B cell (primary cell): Measurements from ENCODE around the gene CLSTN2. TPM values are rescaled to one million over a fixed set of nuclear protein-coding genes. Genes with fewer than 3 reads are reported as not detected.

Source experiments
- ATAC-seq: fragments of 200-7000 bp; cut with Tn5 transposase; one replicate; pipeline ENCODE4 v1.10.0; 2021; ENCODE audit warnings: low read depth, mild to moderate bottlenecking, moderate number of reproducible peaks, moderate library complexity
- CTCF ChIA-PET: fragments of 350-600 bp; sonication (Branson Sonifier 250); formaldehyde crosslinking; loops from one replicate; lab custom pipeline; 2021; ENCODE audit warnings: antibody characterized with exemption, inconsistent platforms; lab: Charles Lee
- POLR2A ChIA-PET: fragments of 350-600 bp; sonication (Branson Sonifier 250); formaldehyde crosslinking; loops from one replicate; lab custom pipeline; 2021; ENCODE audit warnings: antibody characterized with exemption; lab: Charles Lee
- DNase-seq: peaks from one replicate; pipeline ENCODE4 v3.0.0; 2013
- H2AFZ ChIP-seq: 2 replicates; pipeline ENCODE4 v1.6.1; 2012; ENCODE audit warnings: mild to moderate bottlenecking, low read depth, low read length; ENCODE audit not compliant: insufficient read depth, poor library complexity, severe bottlenecking
- H3K27ac ChIP-seq, 2 donors: 1 replicate in 1 of 2; 2 replicates in 1 of 2; pipeline ENCODE4 v1.5.1; 2012 to 2013; ENCODE audit warnings: low read length in 2 of 2, mild to moderate bottlenecking in 2 of 2, moderate library complexity in 1 of 2
- H3K27me3 ChIP-seq, 4 experiments: fragments of 200-600 bp in 1 of 4; sonication (generic) in 1 of 4; replicated peaks in 1 of 4; 1 replicate in 2 of 4; 2 replicates in 2 of 4; pipeline versions ENCODE4 v1.6.1 to v1.7.0; 2013 to 2016; ENCODE audit warnings: low read length in 3 of 4, mild to moderate bottlenecking in 2 of 4, mixed read lengths in 1 of 4, moderate library complexity in 1 of 4; ENCODE audit not compliant: insufficient read depth in 4 of 4, control insufficient read depth in 3 of 4; ENCODE audit errors: control extremely low read depth in 1 of 4
- H3K36me3 ChIP-seq, 2 experiments: replicated peaks in 1 of 2; 1 replicate in 1 of 2; 2 replicates in 1 of 2; pipeline versions ENCODE4 v1.6.1 to v1.7.1; 2013; ENCODE audit warnings: low read length in 1 of 2; ENCODE audit not compliant: insufficient read depth in 2 of 2, control insufficient read depth in 1 of 2; ENCODE audit errors: control extremely low read depth in 1 of 2, extremely low read depth in 1 of 2
- H3K4me1 ChIP-seq, 2 donors: fragments of 200-600 bp in 1 of 2; sonication (generic) in 1 of 2; 1 replicate in 1 of 2; 2 replicates in 1 of 2; pipeline versions ENCODE4 v1.5.1 to v1.6.1; 2013 to 2017; ENCODE audit warnings: low read length in 2 of 2; ENCODE audit not compliant: control insufficient read depth in 2 of 2, insufficient read depth in 2 of 2
- H3K4me2 ChIP-seq: replicated peaks from 2 replicates; pipeline ENCODE3; 2012; ENCODE audit warnings: mild to moderate bottlenecking, low read depth, low read length; ENCODE audit not compliant: poor library complexity, severe bottlenecking
- H3K4me3 ChIP-seq, 5 experiments: fragments of 200-600 bp in 1 of 5; sonication (generic) in 1 of 5; 1 replicate in 3 of 5; 2 replicates in 2 of 5; pipeline versions ENCODE4 v1.5.1 to v1.7.0; 2011 to 2016; ENCODE audit warnings: low read length in 4 of 5, mild to moderate bottlenecking in 4 of 5, low read depth in 2 of 5, control low read depth in 1 of 5, moderate library complexity in 1 of 5; ENCODE audit not compliant: insufficient read depth in 1 of 5; ENCODE audit errors: control extremely low read depth in 1 of 5, extremely low read depth in 1 of 5
- H3K79me2 ChIP-seq: fragments of 200-600 bp; sonication (generic); one replicate; pipeline ENCODE4 v1.6.0; 2016; ENCODE audit warnings: low read length; ENCODE audit not compliant: control insufficient read depth, insufficient read depth
- H3K9ac ChIP-seq: fragments of 200-600 bp; sonication (generic); 2 replicates; pipeline ENCODE4 v1.6.1; 2017; ENCODE audit warnings: mild to moderate bottlenecking, low read length, moderate library complexity
- H3K9me3 ChIP-seq, 3 donors: one replicate each; pipeline versions ENCODE4 v1.6.1 to v1.7.1; 2013; ENCODE audit warnings: low read length in 2 of 3; ENCODE audit not compliant: control insufficient read depth in 2 of 3, insufficient read depth in 1 of 3; ENCODE audit errors: control extremely low read depth in 1 of 3
- H4K20me1 ChIP-seq: 2 replicates; pipeline ENCODE4 v1.6.0; 2012; ENCODE audit warnings: mild to moderate bottlenecking, low read length; ENCODE audit not compliant: insufficient read depth, control insufficient read depth, poor library complexity, severe bottlenecking
- H3K27ac Mint-ChIP-seq: one replicate; pipeline ENCODE4 v1.8.0; 2021; ENCODE audit warnings: mixed read lengths
- H3K27me3 Mint-ChIP-seq: one replicate; pipeline ENCODE4 v1.8.0; 2021; ENCODE audit warnings: mixed read lengths
- H3K4me1 Mint-ChIP-seq: one replicate; pipeline ENCODE4 v1.8.0; 2021; ENCODE audit warnings: mixed read lengths
- H3K4me3 Mint-ChIP-seq: one replicate; pipeline ENCODE4 v1.8.0; 2021; ENCODE audit warnings: mixed read lengths
- H3K9me3 Mint-ChIP-seq: one replicate; pipeline ENCODE4 v1.8.0; 2022; ENCODE audit warnings: mixed read lengths; ENCODE audit not compliant: insufficient read depth
- CTCF ChIP-seq: fragments of 200-600 bp; IDR thresholded peaks from one replicate; pipeline ENCODE4 v1.8.0; 2022; ENCODE audit warnings: antibody characterized with exemption, mild to moderate bottlenecking
- EZH2 ChIP-seq: IDR thresholded peaks from 2 replicates; pipeline ENCODE4 v1.6.1; 2012; ENCODE audit warnings: borderline replicate concordance, low read depth, mild to moderate bottlenecking, moderate library complexity, low read length; ENCODE audit not compliant: insufficient read depth, poor library complexity, severe bottlenecking
- WGBS: methylation state at CpG from one replicate; pipeline ENCODE4 v1.1.5; 2013; ENCODE audit warnings: missing lambda C conversion rate; ENCODE audit not compliant: insufficient coverage; 5-methylcytosine and 5-hydroxymethylcytosine counted together
- intact Hi-C: fragments of 100-400 bp; cut with micrococcal nuclease; formaldehyde crosslinking; loops from one replicate; pipeline ENCODE4 v1.10.0; 2022
- polyA plus RNA-seq: library from polyadenylated mRNA; depleted of rRNA; stranded (reverse); fragments of >200 nt; gene quantifications from 2 replicates; pipeline ENCODE4 v1.2.3, GENCODE V29; 2012
- total RNA-seq, 2 donors: library from RNA; stranded (reverse); fragments of 120-200 nt in 1 of 2; gene quantifications; 1 replicate in 1 of 2; 2 replicates in 1 of 2; pipeline versions ENCODE4 v1.2.3 to v1.2.4, GENCODE V29; 2013 to 2022

The CLSTN2 gene
- total and polyA plus RNA-seq, 2 donors (not counting 1 experiment from before 2014, with no cell fraction given), result not detected

GRCh38 chr3:140298043-140298442, 363.1 kb downstream of the CLSTN2 start:
- no peaks in the 10 kb centered on the region for H3K27me3 Mint-ChIP-seq
- H3K9me3 Mint-ChIP-seq, result no peaks in the 10 kb centered on the region
- no peak overlapping the region for H3K4me3 Mint-ChIP-seq
- peaks cover 0 to 3% (median 0%) of the 10 kb centered on the region in 3 donors for H3K9me3 ChIP-seq
- H3K27ac Mint-ChIP-seq, result no peak overlapping the region
- no peak overlapping the region for H2AFZ ChIP-seq
- no peak for DNase-seq
- no peak overlapping the region for H3K27ac ChIP-seq
- ChIA-PET CTCF (no interaction called here), POLR2A (no interaction called here)
- no peaks in the 10 kb centered on the region for H3K79me2 ChIP-seq
- ATAC-seq, result no peak
- no peaks in the 10 kb centered on the region for H3K36me3 ChIP-seq
- H3K4me1 ChIP-seq, result no peaks in the 10 kb centered on the region
- no peaks in the 10 kb centered on the region for H3K27me3 ChIP-seq
- TF ChIP-seq EZH2 (no peak), CTCF (no peak)
- no peak overlapping the region for H3K9ac ChIP-seq
- intact Hi-C loops, result no loop called here
- WGBS, result no CpG with 5 or more reads among the region's 1 CpG
- H3K4me2 ChIP-seq, result no peak overlapping the region
- no peak overlapping the region for H3K4me3 ChIP-seq
- H3K4me1 Mint-ChIP-seq, result no peaks in the 10 kb centered on the region
- H4K20me1 ChIP-seq, result no peaks in the 10 kb centered on the region

- H4K20me1 ChIP-seq, result no peaks in the 10 kb centered on the region
- no peaks in the 10 kb centered on the region for H3K36me3 ChIP-seq
- no peaks in the 10 kb centered on the region for H3K27me3 Mint-ChIP-seq
- no peak overlapping the region for H3K4me2 ChIP-seq
- H3K27me3 ChIP-seq, result no peaks in the 10 kb centered on the region
- intact Hi-C loops, result no loop called here
- no peaks in the 10 kb centered on the region for H3K4me1 ChIP-seq
- H3K9me3 Mint-ChIP-seq, result no peaks in the 10 kb centered on the region
- ATAC-seq (no peak), DNase-seq (no peak)
- ChIA-PET CTCF (no interaction called here), POLR2A (no interaction called here)
- H3K27ac Mint-ChIP-seq, result no peak overlapping the region
- no peak overlapping the region for H3K4me3 Mint-ChIP-seq
- peaks cover 0 to 3% (median 0%) of the 10 kb centered on the region in 3 donors for H3K9me3 ChIP-seq
- H3K27ac ChIP-seq, result no peak overlapping the region
- no peak overlapping the region for H3K9ac ChIP-seq
- no peak overlapping the region for H3K4me3 ChIP-seq
- TF ChIP-seq CTCF (no peak), EZH2 (no peak)
- H3K4me1 Mint-ChIP-seq, result no peaks in the 10 kb centered on the region
- WGBS, result 69% methylated on average over 2 of the region's 2 CpGs
- no peak overlapping the region for H2AFZ ChIP-seq
- H3K79me2 ChIP-seq, result no peaks in the 10 kb centered on the region
Observed at GRCh38 chr3:140298569-140299070, 363.6 kb downstream of the CLSTN2 start.
